ENCODE data around the gene SH3YL1. TPM values are rescaled to one million over a fixed set of nuclear protein-coding genes. Genes with fewer than 3 reads are reported as not detected.

SH3YL1 gene
- total RNA-seq, 4 donors from 2014 or later, result 14.9 to 31.4 (median 26.7) TPM

DNA sequence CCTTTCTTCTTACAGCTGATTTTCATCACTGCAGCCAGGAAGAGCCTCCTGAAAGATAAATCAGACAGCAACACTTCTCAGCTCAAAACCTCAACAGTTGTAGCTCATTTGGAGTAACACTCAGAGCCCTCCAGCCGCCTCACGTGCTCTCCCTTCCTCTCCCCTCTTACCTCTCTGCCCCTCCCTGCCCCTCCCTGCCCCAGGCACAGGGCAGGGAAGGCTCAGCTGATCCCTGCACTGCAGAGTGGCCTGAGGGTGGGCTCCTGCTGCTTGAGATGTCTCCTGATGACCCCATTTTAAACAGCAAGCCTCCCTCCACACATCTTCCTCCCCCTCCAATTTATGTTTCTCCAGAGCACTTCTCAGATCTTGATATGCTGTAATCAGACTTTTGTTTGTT is 54.4 kb downstream of the SH3YL1 start:
- no peaks in the 10 kb centered on the region for H3K36me3 ChIP-seq
- H3K4me3 ChIP-seq, result no peak overlapping the region
- 88% methylated on average over 2 of the region's 2 CpGs; no CpG with 5 or more reads in 1 of the 2 donors for WGBS, 2 donors (ENCODE audit: low coverage in 1 of 2)
- no peaks in the 10 kb centered on the region for H3K4me1 ChIP-seq
- no peak for ATAC-seq
- H3K27me3 ChIP-seq, result peaks cover 61% of the 10 kb centered on the region
- no peak overlapping the region for H3K27ac ChIP-seq
- peaks cover 0 to 8% (median 0%) of the 10 kb centered on the region in 3 donors for H3K9me3 ChIP-seq
- no peak for TF ChIP-seq POLR2AphosphoS5 (IDR thresholded peaks at IDR 0.05)
- TF ChIP-seq, protein P1, sequence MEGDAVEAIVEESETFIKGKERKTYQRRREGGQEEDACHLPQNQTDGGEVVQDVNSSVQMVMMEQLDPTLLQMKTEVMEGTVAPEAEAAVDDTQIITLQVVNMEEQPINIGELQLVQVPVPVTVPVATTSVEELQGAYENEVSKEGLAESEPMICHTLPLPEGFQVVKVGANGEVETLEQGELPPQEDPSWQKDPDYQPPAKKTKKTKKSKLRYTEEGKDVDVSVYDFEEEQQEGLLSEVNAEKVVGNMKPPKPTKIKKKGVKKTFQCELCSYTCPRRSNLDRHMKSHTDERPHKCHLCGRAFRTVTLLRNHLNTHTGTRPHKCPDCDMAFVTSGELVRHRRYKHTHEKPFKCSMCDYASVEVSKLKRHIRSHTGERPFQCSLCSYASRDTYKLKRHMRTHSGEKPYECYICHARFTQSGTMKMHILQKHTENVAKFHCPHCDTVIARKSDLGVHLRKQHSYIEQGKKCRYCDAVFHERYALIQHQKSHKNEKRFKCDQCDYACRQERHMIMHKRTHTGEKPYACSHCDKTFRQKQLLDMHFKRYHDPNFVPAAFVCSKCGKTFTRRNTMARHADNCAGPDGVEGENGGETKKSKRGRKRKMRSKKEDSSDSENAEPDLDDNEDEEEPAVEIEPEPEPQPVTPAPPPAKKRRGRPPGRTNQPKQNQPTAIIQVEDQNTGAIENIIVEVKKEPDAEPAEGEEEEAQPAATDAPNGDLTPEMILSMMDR (IDR thresholded peaks at IDR 0.05), result no peak
- TF ChIP-seq EP300 (IDR thresholded peaks at IDR 0.05), result no peak
- TF ChIP-seq POLR2A (IDR thresholded peaks at IDR 0.05), result no peak

DNA sequence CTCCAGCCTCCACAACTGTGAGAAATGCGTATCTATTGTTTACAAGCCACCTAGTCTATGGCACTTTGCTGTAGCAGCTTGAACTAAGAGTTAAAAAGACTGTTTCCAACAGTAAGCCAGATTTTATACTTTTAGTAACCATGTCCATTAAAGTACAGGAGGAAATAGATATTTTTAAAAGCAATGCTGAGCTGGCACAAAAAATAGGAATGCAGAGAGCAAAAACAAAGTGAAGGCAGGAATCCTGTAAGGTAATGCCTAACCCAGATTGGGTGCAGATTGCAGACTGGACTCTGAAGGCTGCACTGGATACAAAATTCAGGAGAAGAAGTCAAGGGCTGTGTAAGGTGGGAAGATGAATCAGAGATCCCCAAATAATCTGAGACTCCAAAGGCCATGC is 55.5 kb downstream of the SH3YL1 start:
- no peaks in the 10 kb centered on the region for H3K36me3 ChIP-seq
- no peak for ATAC-seq
- H3K27me3 ChIP-seq, result peaks cover 50% of the 10 kb centered on the region
- TF ChIP-seq POLR2AphosphoS5 (IDR thresholded peaks at IDR 0.05) (no peak), EP300 (IDR thresholded peaks at IDR 0.05) (no peak), POLR2A (IDR thresholded peaks at IDR 0.05) (no peak)
- TF ChIP-seq, protein P1 (IDR thresholded peaks at IDR 0.05), result no peak
- H3K4me1 ChIP-seq, result no peaks in the 10 kb centered on the region
- H3K9me3 ChIP-seq, result peaks cover 0 to 8% (median 0%) of the 10 kb centered on the region in 3 donors
- no peak overlapping the region for H3K27ac ChIP-seq
- WGBS, 2 donors (ENCODE audit: low coverage in 1 of 2), result 80% methylated on average over 1 of the region's 1 CpG
- H3K4me3 ChIP-seq, result no peak overlapping the region

DNA sequence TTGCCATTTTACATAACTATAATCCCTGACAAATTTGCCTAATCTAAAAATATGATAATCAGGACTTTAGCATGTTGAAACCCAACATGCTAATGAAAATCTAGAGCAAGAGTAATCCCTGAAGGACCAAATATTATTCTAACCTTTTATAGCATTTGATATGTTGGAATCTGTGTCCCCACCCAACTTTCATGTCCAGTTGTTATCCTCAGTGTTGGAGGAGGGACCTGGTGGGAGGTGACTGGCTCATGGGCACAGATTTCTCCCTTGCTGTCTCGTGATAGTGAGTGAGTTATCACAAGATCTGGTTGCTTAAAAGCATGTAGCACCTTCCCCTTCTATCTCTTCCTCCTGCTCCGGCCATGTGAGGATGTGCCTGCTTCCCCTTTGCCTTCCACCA is 59.8 kb downstream of the SH3YL1 start:
- Histone ChIP-seq H3K36me3 (no peaks in the 10 kb centered on the region), H3K27ac (no peak overlapping the region), H3K9me3 (no peaks in the 10 kb centered on the region), H3K4me3 (no peak overlapping the region), H3K27me3 (peaks cover 18% of the 10 kb centered on the region), H3K4me1 (no peaks in the 10 kb centered on the region)
- 43 to 55% methylated on average over 2 of the region's 2 CpGs for WGBS, 2 donors (ENCODE audit: low coverage in 1 of 2)
- ATAC-seq, result no peak
- TF ChIP-seq POLR2A (IDR thresholded peaks at IDR 0.05) (no peak), POLR2AphosphoS5 (IDR thresholded peaks at IDR 0.05) (no peak), EP300 (IDR thresholded peaks at IDR 0.05) (no peak)
- TF ChIP-seq, protein P1 (IDR thresholded peaks at IDR 0.05), result no peak

DNA sequence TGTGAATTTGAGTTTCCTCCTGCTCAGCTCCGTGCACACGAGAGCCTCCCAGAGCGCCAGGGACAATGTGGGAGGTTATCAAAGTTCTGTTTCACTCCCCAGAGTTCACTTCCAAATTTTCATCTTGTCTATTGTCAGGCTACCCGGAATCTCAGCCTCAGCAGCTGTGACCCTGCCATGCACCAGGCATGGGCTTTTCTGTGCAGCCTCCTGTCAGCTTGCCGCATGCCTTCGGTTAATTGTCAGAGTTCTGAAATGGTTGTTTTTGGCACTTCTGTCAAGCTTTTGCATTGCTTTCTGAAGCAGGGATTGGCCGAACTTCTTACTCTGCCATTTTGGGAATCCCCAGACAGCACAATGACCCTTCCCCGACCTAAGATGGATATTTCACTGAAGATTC is 60.4 kb downstream of the SH3YL1 start:
- no peak overlapping the region for H3K27ac ChIP-seq
- no peaks in the 10 kb centered on the region for H3K36me3 ChIP-seq
- 75 to 85% methylated on average over 4 to 6 of the region's 8 CpGs for WGBS, 2 donors (ENCODE audit: low coverage in 1 of 2)
- no peaks in the 10 kb centered on the region for H3K4me1 ChIP-seq
- TF ChIP-seq EP300 (IDR thresholded peaks at IDR 0.05), result no peak
- TF ChIP-seq POLR2AphosphoS5 (IDR thresholded peaks at IDR 0.05), result no peak
- TF ChIP-seq POLR2A (IDR thresholded peaks at IDR 0.05), result no peak
- TF ChIP-seq, protein P1 (IDR thresholded peaks at IDR 0.05), result no peak
- peaks cover 12% of the 10 kb centered on the region for H3K27me3 ChIP-seq
- H3K9me3 ChIP-seq, result no peaks in the 10 kb centered on the region
- ATAC-seq, result no peak
- H3K4me3 ChIP-seq, result no peak overlapping the region

DNA sequence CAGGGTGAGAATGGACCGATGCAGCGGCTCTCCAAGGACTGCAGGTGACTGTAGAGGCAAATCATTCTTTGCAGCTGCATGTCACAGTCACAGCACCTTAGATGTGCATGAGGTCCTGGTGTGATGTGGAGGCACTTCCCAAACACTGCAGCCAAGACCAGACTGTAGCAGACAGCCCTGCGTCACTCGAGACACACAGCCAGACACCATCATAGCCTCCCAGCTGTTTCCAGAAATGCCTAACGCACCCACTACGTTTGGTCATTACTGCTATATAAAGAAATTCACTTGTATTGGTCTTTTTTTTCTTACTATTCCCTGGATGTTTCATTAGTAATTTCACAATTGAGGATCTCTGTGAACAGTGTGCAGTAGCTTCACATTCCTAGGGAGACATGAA is 60.9 kb downstream of the SH3YL1 start:
- H3K27ac ChIP-seq, result no peak overlapping the region
- no peak for ATAC-seq
- H3K9me3 ChIP-seq, result no peaks in the 10 kb centered on the region
- no peaks in the 10 kb centered on the region for H3K4me1 ChIP-seq
- H3K27me3 ChIP-seq, result peaks cover 7% of the 10 kb centered on the region
- 40 to 77% methylated on average over 2 to 5 of the region's 6 CpGs for WGBS, 2 donors (ENCODE audit: low coverage in 1 of 2)
- H3K36me3 ChIP-seq, result no peaks in the 10 kb centered on the region
- TF ChIP-seq EP300 (IDR thresholded peaks at IDR 0.05), result no peak
- TF ChIP-seq, protein P1 (IDR thresholded peaks at IDR 0.05), result no peak
- H3K4me3 ChIP-seq, result no peak overlapping the region

Data from gastroesophageal sphincter (tissue), 4 donors.